Stimulated activated CD4-positive, alpha-beta T cell treated with anti-CD3 and anti-CD28 coated beads, TNF-alpha, amount 100 ng/mL, for 1 hour (primary cell): ENCODE data around the gene PNO1.
"Not testable (repeated sequence)": the region's sequence is repeated elsewhere in the genome, so short reads cannot be mapped to it uniquely, and the experiment has no call there.

ENCODE experiments used
- DNase-seq, 3 donors: peaks; one replicate each; pipeline ENCODE4 v3.0.0-alpha.2; 2020; ENCODE audit warnings: low read depth in 3 of 3, low spot score in 1 of 3

Gene PNO1

GRCh38 chr2:68157402-68158133 is at the start of gene PNO1:
Gene PNO1 (plus strand): TSS chr2:68157888. CDS start chr2:68157935, 47 bp downstream.
- peak; percentile 92 to 94 (median 93) for DNase-seq

GRCh38 chr2:68108120-68108519 is 49.6 kb upstream of the PNO1 start:
- DNase-seq: no peak

GRCh38 chr2:68110102-68110501 is 47.6 kb upstream of the PNO1 start:
- DNase-seq: no peak

- DNase-seq: no peak
Observed at GRCh38 chr2:68115965-68116364, 41.7 kb upstream of the PNO1 start.

- DNase-seq: not testable (repeated sequence)
Observed at GRCh38 chr2:68117922-68118321, 39.8 kb upstream of the PNO1 start.

- no peak for DNase-seq
Observed at GRCh38 chr2:68118816-68119215, 38.9 kb upstream of the PNO1 start.

GRCh38 chr2:68119504-68119903 is 38.2 kb upstream of the PNO1 start:
- no peak for DNase-seq

GRCh38 chr2:68121873-68122679 is 35.6 kb upstream of the PNO1 start:
- peak; percentile 40 to 72 (median 54) for DNase-seq

GRCh38 chr2:68122680-68122964 is 35.1 kb upstream of the PNO1 start:
- DNase-seq: no peak

GRCh38 chr2:68124321-68124720 is 33.4 kb upstream of the PNO1 start:
- DNase-seq: no peak

GRCh38 chr2:68125821-68126220 is 31.9 kb upstream of the PNO1 start:
- DNase-seq: no peak

- no peak for DNase-seq
Observed at GRCh38 chr2:68126561-68126960, 31.1 kb upstream of the PNO1 start.

- no peak for DNase-seq
Observed at GRCh38 chr2:68127358-68128242, 30.1 kb upstream of the PNO1 start.

- DNase-seq: no peak
Observed at GRCh38 chr2:68134120-68134519, 23.6 kb upstream of the PNO1 start.

GRCh38 chr2:68134554-68134953 is 23.1 kb upstream of the PNO1 start:
- no peak for DNase-seq

- no peak for DNase-seq
Observed at GRCh38 chr2:68135448-68136320, 22.0 kb upstream of the PNO1 start.

- DNase-seq: no peak
Observed at GRCh38 chr2:68141875-68142274, 15.8 kb upstream of the PNO1 start.

- DNase-seq: no peak
Observed at GRCh38 chr2:68151037-68151436, 6.7 kb upstream of the PNO1 start.

GRCh38 chr2:68152681-68153347 is 4.9 kb upstream of the PNO1 start:
- no peak for DNase-seq

GRCh38 chr2:68155618-68156017 is 2.1 kb upstream of the PNO1 start:
- no peak for DNase-seq
